HCT116 (cell line): ENCODE results near the gene CERK. TPM values are rescaled to one million over a fixed set of nuclear protein-coding genes. Genes with fewer than 3 reads are reported as not detected.

Experiments used
- ATAC-seq: fragments of 200-7000 bp; cut with Tn5 transposase; 2 replicates; pipeline ENCODE4 v1.9.1; 2020; ENCODE audit warnings: mild to moderate bottlenecking, moderate library complexity
- BruUV-seq: library from RNA; stranded (reverse); fragments of 400-500 nt; replicated peaks from 2 replicates; lab custom pipeline; 2021; lab: Mats Ljungman, UMichigan
- CTCF ChIA-PET: fragments of 300-600 bp; sonication (Branson Sonifier 250); formaldehyde crosslinking; loops from one replicate; lab custom pipeline; 2021; ENCODE audit warnings: antibody characterized with exemption; lab: Charles Lee
- POLR2A ChIA-PET: fragments of 300-600, 350-600 bp; sonication (Branson Sonifier 250); formaldehyde crosslinking; loops from one replicate; lab custom pipeline; 2021; ENCODE audit warnings: antibody characterized with exemption; lab: Charles Lee
- RAD21 ChIA-PET, 2 experiments: fragments of 300-600 bp; sonication (Branson Sonifier 250); formaldehyde crosslinking; loops; one replicate each; lab custom pipeline; 2023; ENCODE audit warnings: low total read pairs in 2 of 2; ENCODE audit not compliant: uncharacterized antibody in 2 of 2, unreplicated experiment in 2 of 2, low non-redundant PET in 1 of 2; lab: Charles Lee
- DNase-seq: peaks from one replicate; pipeline ENCODE4 v3.0.0-alpha.2; 2010; ENCODE audit warnings: low read depth, low spot score
- H2AFZ ChIP-seq: fragments of 200-600 bp; shearing (Covaris generic), sonication (generic); 2 replicates; pipeline ENCODE4 v1.6.1; 2017; ENCODE audit warnings: low read depth, mixed run types, mixed read lengths, antibody characterized with exemption, low read length; ENCODE audit not compliant: poor library complexity, severe bottlenecking
- H3K27ac ChIP-seq: 2 replicates; pipeline ENCODE4 v1.5.1; 2012; ENCODE audit warnings: low read depth, low read length
- H3K27me3 ChIP-seq: fragments of 200-600 bp; sonication (generic); 2 replicates; pipeline ENCODE4 v1.6.1; 2016; ENCODE audit warnings: mixed run types, low read length, mixed read lengths; ENCODE audit not compliant: insufficient read depth
- H3K36me3 ChIP-seq, 2 experiments: fragments of 200-500 bp in 1 of 2; fragments of 200-600 bp in 1 of 2; sonication (Bioruptor generic) in 1 of 2; sonication (generic) in 1 of 2; 2 replicates each; pipeline versions ENCODE4 v1.5.1 to v1.6.1; 2014 to 2016; ENCODE audit warnings: low read length in 2 of 2, inconsistent platforms in 1 of 2, mixed read lengths in 1 of 2, mixed run types in 1 of 2; ENCODE audit not compliant: insufficient read depth in 2 of 2, control insufficient read depth in 1 of 2
- H3K4me1 ChIP-seq, 2 experiments: fragments of 200-600 bp in 1 of 2; sonication (generic) in 1 of 2; 2 replicates each; pipeline versions ENCODE4 v1.5.1 to v1.6.1; 2012 to 2017; ENCODE audit warnings: low read length in 2 of 2, inconsistent platforms in 1 of 2, mild to moderate bottlenecking in 1 of 2, mixed read lengths in 1 of 2, mixed run types in 1 of 2, moderate library complexity in 1 of 2; ENCODE audit not compliant: insufficient read depth in 2 of 2, control insufficient read depth in 1 of 2
- H3K4me2 ChIP-seq: fragments of 200-600 bp; sonication (generic); 2 replicates; pipeline ENCODE4 v1.6.1; 2017; ENCODE audit warnings: mixed run types, low read length, mixed read lengths
- H3K4me3 ChIP-seq, 2 experiments: fragments of 200-600 bp in 1 of 2; sonication (generic) in 1 of 2; replicated peaks in 1 of 2; 2 replicates each; pipeline ENCODE4 v1.5.1; 2011 to 2016; ENCODE audit warnings: low read length in 2 of 2, control low read depth in 1 of 2, low read depth in 1 of 2, mild to moderate bottlenecking in 1 of 2, mixed read lengths in 1 of 2, mixed run types in 1 of 2
- H3K79me2 ChIP-seq: fragments of 200-600 bp; sonication (generic); 2 replicates; pipeline ENCODE4 v1.6.1; 2017; ENCODE audit warnings: mild to moderate bottlenecking, mixed run types, low read length, moderate library complexity, mixed read lengths; ENCODE audit not compliant: insufficient read depth
- H3K9ac ChIP-seq: fragments of 200-600 bp; sonication (generic); 2 replicates; pipeline ENCODE4 v1.6.1; 2016; ENCODE audit warnings: low read length, mixed read lengths
- H3K9me2 ChIP-seq: fragments of 200-600 bp; sonication (generic), shearing (Covaris generic); 2 replicates; pipeline ENCODE4 v1.6.1; 2017; ENCODE audit warnings: mixed run types, mild to moderate bottlenecking, moderate library complexity; ENCODE audit not compliant: insufficient read depth
- H3K9me3 ChIP-seq, 2 experiments: fragments of 200-500 bp in 1 of 2; fragments of 200-600 bp in 1 of 2; sonication (Bioruptor generic) in 1 of 2; sonication (generic) in 1 of 2; 2 replicates each; pipeline ENCODE4 v1.6.1; 2014 to 2017; ENCODE audit warnings: low read length in 2 of 2, mixed read lengths in 2 of 2, inconsistent platforms in 1 of 2, low read depth in 1 of 2, mild to moderate bottlenecking in 1 of 2, mixed run types in 1 of 2, moderate library complexity in 1 of 2; ENCODE audit not compliant: control insufficient read depth in 1 of 2, insufficient read depth in 1 of 2
- H4K20me1 ChIP-seq: fragments of 200-600 bp; sonication (generic), shearing (Covaris generic); 2 replicates; pipeline ENCODE4 v1.6.1; 2017; ENCODE audit warnings: mixed run types, mild to moderate bottlenecking, moderate library complexity; ENCODE audit not compliant: insufficient read depth
- MAX ChIP-seq: IDR thresholded peaks from 2 replicates; pipeline ENCODE4 v1.6.1; 2012
- POLR2A ChIP-seq: IDR thresholded peaks from 2 replicates; pipeline ENCODE4 v1.7.0; 2011; ENCODE audit warnings: borderline replicate concordance; ENCODE audit not compliant: insufficient read depth, insufficient read length; ENCODE audit errors: extremely low read depth
- ZBTB33 ChIP-seq: IDR thresholded peaks from 2 replicates; pipeline ENCODE4 v1.6.1; 2011; ENCODE audit warnings: mild to moderate bottlenecking, low read length, moderate library complexity; ENCODE audit not compliant: insufficient replicate concordance; ENCODE audit errors: extremely low read depth
- intact Hi-C: fragments of 100-400 bp; cut with micrococcal nuclease; formaldehyde crosslinking; loops from 2 replicates; pipeline ENCODE4 v1.10.0; 2022
- total RNA-seq: library from RNA; stranded (reverse); gene quantifications from one replicate; pipeline ENCODE4 v1.2.1, GENCODE V29; 2021; ENCODE audit not compliant: unreplicated experiment

CERK gene
- total RNA-seq, 1 experiment from 2014 or later: 35.0 TPM

GRCh38 chr22:46758121-46758520 lies 20.1 kb upstream of the CERK start:
- ChIA-PET RAD21 (interaction anchor here in 1 of 2 experiments (0.6 to 1.4 kb wide), 3 partner anchors 19 to 194 kb away, joined by 3 read pairs; no protein-coding TSS in a partner anchor), CTCF (interaction anchor here (0.7 to 1.9 kb wide), 11 partner anchors 9 to 366 kb away, joined by 3 to 20 read pairs (median 4); partner anchors contain the start of gene CERK)

More at GRCh38 chr22:46758121-46758520, 20.1 kb upstream of the CERK start:
- peaks cover 20% of the 10 kb centered on the region for H3K79me2 ChIP-seq
- no peak overlapping the region for H3K4me2 ChIP-seq
- no peak overlapping the region for H3K4me3 ChIP-seq
- H2AFZ ChIP-seq: no peak overlapping the region
- POLR2A ChIA-PET: interaction anchor here (0.8 to 1.4 kb wide), 3 partner anchors 16 to 194 kb away, joined by 3 to 4 read pairs (median 4); no protein-coding TSS in a partner anchor
- H4K20me1 ChIP-seq: no peaks in the 10 kb centered on the region
- no peak for TF ChIP-seq MAX
- no peak for TF ChIP-seq POLR2A
- TF ChIP-seq ZBTB33: no peak
- H3K9me3 ChIP-seq: peaks cover 6 to 10% of the 10 kb centered on the region in 2 experiments; a peak in 1 of 4 replicates
- no TSS peak for BruUV-seq
- no peak overlapping the region for H3K9ac ChIP-seq
- H3K9me2 ChIP-seq: no peaks in the 10 kb centered on the region
- peaks cover 21 to 38% of the 10 kb centered on the region in 2 experiments for H3K4me1 ChIP-seq
- no peaks in the 10 kb centered on the region for H3K27me3 ChIP-seq
- no peak for ATAC-seq
- H3K27ac ChIP-seq: no peak overlapping the region
- DNase-seq: no peak
- no peaks in the 10 kb centered on the region for H3K36me3 ChIP-seq
- intact Hi-C loops: no loop called here
